Measurements from ENCODE around the gene SHD.
"Not testable (repeated sequence)": the region's sequence is repeated elsewhere in the genome, so short reads cannot be mapped to it uniquely, and the experiment has no call there.

Gene SHD

DNA sequence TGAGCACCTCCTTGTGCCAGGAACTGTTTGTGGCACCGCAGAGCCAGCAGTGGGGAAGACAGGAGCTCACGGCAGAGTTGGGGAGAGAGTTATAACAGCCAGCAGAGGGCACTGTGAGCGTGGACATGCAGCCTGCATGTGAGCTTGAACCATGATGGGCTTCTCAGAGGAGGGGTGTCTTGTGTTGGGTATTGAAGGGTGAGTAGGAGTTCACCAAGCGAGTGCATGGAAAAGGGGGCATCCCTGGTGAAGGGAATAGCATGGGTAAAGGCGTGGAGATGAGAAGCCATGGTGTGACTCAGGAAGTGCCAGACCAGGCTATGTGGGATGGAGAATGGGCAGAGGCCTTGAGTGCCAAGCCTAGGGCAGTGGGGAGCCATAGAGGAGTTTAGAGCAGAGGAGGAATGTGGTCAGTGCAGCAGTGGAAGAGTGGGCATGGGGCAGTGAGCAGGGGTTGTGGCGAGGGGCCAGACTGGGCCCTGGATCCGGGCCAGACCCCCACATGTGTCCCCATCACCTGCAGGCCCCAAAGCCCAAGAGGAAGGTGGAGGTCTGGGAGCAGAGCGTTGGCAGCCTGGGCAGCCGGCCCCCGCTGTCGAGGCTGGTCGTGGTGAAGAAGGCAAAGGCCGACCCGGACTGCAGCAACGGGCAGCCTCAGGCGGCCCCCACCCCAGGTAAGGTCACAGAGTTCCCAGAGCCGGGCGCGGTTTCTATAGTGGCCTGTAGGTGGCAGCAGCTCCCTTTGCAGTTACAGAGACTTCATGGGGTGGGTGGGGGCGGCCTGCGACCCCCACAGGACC, 11.8 kb upstream of the SHD start:
- DNase-seq (ENCODE audit: low spot score): peak; percentile 78

DNA sequence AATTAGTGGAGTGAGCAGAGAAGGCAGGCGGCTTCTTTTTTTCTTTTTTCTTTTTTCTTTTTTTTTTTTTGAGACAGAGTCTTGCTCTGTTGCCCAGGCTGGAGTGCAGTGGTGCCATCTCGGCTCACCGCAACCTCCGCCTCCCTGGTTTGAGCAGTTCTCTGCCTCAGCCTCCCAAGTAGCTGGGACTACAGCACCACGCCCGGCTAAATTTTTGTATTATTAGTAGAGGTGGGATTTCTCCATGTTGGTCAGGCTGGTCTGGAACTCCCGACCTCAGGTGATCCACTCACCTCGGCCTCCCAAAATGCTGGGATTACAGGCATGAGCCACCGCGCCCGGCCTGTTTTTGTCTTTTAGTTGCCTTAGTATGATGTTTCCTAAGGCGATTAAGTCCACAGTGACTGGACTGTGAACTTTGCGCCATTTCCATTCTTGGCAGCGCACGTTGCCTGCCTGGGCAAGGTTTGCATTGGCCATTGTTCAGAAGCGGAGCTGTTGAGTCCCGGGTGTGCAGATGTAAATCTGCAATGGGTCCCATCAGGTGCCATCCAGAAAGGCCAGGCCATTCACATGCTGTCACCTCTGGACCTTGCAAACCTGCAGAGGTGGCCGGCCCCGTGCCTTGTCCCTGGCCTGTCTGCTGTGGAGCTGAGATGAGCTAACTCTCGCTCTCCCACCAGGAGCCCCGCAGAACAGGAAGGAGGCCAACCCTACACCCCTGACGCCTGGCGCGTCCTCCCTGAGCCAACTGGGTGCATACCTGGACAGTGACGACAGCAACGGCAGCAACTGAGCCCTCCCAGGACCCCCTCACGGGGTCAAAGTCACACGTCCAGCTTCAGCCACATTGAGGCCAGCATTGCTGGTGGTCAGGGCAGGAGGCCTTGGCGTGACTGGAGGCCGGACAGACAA, 10.9 kb upstream of the SHD start:
- no peak for DNase-seq (ENCODE audit: low spot score)

DNA sequence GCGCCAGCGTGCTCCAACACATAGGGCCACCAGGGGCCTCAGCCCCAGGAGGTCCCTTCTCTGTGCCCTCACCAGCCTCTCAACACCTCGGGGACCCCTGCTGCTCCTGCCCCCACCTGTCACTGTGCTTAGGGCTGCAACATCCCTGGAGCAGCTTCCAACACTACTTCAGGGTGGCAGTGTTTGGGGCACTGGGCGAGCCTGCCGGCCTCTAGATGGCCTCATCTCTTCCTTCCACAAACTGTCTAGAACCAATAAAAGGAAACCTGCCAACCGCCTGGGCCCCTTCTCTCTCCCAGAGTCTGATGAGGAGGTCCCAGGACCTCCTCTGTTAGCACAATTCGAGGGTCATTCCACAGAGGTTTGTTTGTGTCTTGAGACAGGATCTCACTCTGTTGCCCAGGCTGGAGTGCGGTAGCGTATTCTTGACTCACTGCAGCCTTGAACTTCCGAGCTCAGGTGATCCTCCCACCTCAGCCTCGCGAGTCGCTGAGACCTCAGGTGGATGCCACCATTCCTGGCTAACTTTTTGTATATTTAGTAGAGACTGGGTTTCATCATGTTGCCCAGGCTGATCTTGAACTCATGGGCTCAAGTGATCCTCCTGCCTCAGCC, 10.1 kb upstream of the SHD start:
- no peak for DNase-seq (ENCODE audit: low spot score)

DNA sequence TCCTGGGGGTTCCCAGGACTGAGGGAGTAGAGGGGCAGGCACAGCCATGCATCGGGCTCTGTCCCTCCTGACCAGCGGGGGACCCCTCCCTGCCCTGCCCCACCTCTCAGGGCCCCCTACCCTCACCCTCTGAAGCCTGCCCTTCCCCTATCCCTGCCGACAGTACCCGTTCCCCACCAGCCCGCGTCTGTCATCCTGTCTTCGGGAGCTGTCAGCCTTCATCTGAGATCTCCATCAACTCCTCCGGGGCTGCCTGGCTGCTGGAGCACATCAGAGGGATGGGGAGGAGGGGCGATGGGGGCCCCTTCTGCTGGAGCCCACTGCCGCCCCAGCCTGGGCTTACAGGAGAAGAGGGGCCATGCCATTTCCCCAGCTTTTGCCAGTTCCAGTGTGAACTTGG, 6.2 kb upstream of the SHD start:
- DNase-seq (ENCODE audit: low spot score): no peak

DNA sequence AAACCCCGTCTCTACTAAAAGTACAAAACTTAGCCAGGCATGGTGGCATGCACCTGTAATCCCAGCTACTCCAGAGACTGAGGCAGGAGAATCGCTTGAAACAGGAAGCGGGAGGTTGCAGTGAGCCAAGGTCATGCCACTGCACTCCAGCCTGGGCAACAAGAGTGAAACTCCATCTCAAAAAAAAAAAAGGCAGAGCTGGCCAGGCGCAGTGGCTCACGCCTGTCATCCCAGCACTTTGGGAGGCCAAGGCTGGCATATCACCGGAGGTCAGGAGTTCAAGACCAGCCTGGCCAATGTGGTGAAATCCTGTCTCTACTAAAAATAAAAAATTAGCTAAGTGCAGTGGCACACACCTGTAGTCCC, 4.8 kb upstream of the SHD start:
- DNase-seq (ENCODE audit: low spot score): not testable (repeated sequence)

DNA sequence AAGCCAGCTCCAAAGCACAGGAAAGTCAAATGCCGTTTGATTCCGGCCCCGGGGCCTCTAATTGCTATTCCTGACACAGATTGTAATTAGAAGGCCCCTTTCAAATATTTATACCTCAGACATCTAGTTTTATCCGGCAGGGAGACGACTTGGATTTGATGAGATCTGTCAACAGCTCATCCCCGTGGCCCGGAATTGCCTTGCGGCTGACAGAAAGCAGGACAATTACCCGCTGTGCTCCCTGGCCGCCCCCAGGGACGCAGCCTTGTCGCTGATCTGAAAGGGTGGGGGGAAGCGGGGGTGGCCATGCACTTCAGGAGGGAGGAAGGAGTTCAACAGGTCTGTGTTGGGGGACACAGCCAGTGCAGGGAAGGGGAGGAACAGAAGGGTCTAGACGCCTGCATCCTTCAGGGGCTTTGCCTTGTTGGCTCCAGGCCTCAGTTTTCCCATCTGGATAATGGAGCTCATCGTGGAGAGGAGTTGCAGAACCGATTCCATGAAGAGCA, 1.8 kb upstream of the SHD start:
- DNase-seq (ENCODE audit: low spot score): no peak

DNA sequence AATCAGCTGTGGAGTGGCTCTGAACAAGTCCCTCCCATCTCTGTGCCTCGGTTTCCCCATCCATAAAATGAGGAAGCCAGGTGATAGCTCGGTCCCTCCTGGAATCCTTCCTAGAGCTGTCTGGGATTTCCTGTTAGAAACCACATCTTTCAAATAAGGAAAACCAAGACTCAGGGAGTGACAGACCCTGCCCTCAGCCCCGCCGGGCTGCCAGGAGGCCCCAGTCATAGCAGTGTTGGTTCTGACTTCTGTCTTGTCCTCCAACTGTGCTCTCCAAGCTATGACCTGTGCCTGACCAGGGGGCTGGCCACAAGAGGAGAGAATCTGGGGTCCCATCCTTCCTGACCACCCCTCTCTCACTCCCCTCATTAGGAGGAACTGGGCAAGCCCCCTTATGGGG, 1.1 kb upstream of the SHD start:
- no peak for DNase-seq (ENCODE audit: low spot score)

DNA sequence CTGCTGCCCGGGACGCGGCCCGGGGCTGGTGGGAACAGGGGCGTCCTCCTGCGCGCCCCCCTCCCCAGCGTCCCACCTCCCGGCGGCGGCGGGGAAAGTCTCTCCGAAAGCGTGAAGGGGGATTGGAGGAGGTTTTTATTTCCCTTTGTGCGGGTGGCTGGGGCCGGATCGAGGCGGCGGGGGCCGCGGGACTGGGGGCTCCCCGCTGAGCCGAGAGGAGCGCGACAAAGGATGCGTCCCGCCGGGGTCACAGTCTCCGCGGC, 132 bp downstream of the SHD start:
- no peak for DNase-seq (ENCODE audit: low spot score)

DNA sequence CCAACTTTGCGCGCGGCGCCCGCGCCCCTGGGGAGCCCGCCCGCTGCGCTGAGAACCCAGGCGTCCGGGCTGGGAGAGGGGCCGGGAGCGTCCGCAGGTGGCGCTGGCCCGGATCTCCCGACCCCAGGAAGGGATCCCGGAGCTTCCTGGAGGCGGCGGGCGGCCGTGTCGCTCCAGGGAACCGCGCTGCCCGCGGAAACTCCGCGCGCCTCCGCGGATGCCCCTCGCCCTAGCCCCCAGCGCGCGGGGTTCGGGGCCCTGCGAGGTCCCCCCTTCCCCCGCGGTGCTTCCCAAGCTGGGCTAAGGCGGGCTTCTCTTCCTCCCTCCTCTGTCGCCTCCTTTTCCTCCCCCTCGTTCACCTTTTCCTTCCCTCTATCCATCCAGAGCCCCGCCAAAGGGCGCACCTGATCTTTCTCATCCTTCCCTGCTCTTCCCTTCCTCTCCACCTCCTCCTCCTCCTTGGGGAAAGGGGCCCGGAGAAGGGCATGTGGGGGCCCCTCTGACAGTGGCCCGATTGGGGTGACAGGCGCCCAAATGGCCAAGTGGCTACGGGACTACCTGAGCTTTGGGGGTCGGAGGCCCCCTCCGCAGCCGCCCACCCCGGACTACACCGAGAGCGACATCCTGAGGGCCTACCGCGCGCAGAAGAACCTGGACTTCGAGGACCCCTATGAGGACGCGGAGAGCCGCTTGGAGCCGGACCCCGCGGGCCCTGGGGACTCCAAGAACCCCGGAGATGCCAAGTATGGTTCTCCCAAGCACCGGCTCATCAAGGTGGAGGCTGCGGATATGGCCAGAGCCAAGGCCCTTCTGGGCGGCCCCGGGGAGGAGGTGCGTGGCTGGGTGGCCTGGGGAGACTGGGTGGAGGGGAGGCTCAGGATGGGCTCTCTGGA, 710 bp downstream of the SHD start:
- no peak for DNase-seq (ENCODE audit: low spot score)

DNA sequence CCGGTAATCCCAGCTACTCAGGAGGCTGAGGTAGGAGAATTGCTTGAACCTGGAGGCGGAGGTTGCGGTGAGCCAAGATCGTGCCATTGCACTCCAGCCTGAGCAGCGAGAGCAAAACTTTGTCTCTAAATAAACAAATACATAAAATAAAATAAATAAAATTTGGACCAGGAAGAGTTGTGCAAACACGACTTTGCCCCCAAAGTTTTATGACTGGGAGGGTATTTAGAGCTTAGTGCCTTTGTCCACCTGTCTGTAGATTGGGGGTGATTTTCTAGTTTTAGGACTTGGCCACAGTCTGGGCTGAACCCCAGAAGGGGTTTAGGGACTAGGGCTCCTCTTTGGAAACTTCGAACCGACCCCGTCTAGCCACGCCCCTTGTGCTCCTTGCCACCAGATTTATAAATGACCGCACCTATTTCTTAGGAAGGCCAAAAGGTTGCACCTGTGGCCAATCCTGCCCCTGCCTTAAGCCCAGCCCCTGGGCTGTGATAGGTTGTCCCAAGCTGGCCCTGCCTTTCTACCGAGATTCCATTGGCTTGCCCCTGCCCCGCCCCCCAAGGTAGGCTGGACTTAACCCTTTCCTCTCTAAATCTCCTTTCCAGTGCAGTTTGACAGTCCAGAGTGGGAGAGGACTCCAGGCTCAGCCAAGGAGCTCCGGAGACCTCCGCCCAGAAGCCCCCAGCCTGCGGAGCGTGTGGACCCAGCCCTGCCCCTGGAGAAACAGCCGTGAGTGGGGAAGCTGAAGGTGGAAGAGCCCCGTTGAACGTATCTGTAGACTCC, 5.3 kb downstream of the SHD start:
- peak; percentile 78 for DNase-seq (ENCODE audit: low spot score)

DNA sequence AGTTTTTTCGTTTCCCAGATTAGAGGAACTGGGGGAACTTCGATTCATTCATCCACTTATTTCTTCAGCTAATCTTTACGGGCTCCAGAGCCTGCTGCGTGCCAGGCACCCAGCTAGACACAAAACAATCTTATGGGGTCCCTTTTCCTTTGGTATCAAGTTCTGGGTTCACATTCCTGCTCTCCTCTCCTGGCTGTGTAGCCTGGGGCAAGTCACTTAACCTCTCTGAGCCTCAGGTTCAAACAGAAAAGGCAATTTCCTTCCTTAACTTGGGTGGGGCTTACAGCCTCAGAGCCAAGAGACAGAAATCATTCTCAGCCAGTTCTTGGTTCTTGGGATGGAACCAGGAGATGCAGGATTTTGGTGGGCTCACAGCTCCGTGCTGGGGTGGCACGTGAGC, 5.9 kb downstream of the SHD start:
- no peak for DNase-seq (ENCODE audit: low spot score)

DNA sequence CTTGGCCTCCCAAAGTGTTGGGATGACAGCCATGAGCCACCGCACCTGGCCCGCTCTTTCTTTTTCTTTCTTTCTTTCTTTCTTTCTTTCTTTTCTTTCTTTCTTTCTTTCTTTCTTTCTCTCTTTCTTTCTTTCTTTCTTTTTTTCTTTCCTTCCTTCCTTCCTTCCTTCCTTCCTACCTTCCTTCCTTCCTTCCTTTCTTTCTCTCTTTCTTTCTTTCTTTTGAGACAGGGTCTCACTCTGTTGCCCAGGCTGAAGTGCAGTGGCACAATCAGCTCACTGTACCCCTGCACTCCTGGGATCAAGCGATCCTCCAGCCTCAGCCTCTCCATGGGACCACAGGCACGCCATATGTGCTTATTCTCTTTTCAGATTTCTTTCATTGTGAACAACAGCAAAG, 7.1 kb downstream of the SHD start:
- DNase-seq (ENCODE audit: low spot score): not testable (repeated sequence)

DNA sequence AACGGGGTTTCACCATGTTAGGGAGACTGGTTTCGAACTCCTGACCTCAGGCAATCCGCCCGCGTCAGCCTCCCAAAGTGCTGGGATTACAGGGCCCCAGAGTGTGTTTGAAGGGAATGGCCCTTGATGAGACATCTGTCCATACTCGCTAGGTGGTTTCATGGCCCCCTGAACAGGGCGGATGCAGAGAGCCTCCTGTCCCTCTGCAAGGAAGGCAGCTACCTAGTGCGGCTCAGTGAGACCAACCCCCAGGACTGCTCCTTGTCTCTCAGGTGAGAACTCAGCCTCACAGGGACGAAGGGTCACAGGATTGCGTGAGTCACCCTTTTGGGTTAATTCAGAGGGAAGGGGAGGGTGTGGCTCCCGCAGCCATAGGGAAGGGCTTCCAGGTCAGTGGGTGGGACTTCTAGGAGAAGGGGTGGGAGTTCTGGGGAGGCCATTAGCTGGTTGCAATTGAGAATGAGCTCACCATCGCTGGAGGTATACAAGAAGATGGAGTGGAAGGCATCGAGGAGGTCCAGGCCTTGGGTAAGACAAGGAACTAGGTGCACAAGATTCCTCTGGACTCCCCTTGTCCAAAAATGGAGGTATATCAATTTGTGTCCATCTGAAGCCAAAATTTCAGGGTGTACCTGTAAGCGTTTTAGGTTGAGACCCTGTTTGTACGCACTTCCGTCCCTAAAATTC, 9.2 kb downstream of the SHD start:
- no peak for DNase-seq (ENCODE audit: low spot score)

DNA sequence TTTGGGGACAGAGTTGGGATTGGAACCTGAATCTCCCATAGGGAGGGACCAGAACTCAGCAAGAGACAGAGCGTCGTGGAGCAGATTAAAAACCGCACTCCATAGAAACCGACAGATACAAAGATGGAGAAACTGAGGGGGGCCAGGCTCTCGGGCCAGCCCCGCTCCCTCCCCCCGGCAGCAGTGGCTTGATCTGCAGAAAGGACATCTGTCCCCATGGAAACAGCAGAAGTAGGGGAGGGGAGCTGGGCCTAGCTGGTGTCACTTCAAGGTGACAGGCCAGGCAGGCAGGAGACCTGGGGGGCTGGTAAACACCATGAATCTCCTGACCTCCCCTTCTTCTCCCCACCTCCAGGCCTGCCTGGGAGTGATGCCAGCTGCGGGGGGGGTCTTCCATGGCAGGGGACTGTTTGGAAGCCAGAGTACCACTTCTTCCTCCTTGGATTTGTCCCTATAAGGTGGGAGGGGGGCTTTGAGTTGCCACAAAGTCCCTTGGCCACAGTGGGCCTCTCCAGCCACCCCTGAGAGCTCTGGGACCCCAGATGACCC, 12.2 kb downstream of the SHD start:
- no peak for DNase-seq (ENCODE audit: low spot score)

DNA sequence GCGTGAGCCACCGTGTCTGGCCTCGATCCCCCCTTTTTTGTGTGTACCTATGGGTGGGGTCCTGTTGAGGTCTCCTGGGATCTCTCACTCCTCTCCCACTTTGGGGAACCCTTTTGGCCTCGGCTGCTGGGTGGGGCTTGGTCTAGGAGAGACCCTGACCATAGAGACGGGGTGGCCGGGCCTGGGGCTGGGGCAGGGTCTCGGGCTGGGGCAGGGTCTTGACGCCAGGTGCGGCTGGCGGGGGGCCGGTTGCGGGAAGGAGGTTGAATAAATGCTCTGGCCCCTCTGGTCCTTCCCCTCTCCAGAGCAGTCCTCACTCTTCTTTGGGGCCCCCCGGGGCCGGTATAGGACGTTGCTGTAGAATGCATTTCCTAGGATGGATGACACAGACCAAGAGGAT, 13.4 kb downstream of the SHD start:
- no peak for DNase-seq (ENCODE audit: low spot score)

DNA sequence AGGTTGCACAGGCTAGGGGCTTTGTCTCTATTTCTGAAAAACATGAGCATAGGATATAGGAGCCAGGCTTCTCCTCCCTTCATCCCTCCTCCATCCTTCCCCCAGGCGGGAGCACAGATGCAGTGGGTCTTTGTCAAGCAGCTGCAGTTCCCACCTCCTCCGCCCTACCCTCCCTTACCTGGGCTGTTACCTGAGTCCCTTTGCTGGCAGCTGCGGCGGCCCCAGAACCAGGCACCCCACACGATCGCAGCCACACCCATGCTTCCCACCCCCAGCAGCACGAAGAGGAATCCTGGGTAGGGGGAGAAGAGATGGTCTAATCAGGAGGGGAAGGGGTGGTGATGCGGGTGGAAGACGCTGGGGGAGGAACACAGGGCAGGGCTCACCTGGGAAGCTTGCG, 15.3 kb downstream of the SHD start:
- no peak for DNase-seq (ENCODE audit: low spot score)

DNA sequence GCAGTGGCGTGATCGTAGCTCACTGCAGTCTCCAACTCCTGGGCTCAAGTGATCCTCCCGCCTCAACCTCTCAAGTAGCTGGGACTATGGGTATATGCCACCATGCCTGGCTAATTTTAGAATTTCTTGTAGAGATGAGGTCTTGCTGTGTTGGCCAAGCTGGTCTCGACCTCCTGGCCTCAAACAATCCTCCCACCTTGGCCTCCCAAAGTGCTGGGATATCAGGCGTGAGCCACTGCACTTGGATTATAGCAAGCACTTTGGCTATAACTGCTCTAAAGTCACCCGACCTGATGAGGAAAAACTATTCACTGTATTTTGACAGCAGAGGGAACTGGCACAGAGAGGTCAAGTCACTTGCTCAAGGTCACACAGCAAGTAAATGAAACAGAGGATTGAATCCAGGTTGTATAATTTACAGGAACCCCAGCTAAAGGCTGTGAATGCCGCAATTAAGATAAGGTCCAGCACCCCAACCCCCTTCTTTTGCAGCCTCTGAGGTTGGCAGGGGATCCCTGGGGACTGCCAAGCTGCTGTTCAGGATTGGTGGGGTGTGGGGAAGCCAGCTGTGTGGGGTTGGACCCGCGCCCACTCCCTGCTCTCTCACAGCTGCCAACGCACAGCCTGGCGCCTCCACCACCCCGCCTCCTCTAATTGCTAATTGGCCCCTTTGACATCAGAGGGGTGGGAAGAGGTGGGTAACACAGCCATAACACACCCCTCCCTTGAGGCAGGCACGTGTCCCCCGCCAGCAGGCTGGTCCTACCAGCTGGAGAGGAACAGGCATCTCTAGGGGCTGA, 17.1 kb downstream of the SHD start:
- no peak for DNase-seq (ENCODE audit: low spot score)

DNA sequence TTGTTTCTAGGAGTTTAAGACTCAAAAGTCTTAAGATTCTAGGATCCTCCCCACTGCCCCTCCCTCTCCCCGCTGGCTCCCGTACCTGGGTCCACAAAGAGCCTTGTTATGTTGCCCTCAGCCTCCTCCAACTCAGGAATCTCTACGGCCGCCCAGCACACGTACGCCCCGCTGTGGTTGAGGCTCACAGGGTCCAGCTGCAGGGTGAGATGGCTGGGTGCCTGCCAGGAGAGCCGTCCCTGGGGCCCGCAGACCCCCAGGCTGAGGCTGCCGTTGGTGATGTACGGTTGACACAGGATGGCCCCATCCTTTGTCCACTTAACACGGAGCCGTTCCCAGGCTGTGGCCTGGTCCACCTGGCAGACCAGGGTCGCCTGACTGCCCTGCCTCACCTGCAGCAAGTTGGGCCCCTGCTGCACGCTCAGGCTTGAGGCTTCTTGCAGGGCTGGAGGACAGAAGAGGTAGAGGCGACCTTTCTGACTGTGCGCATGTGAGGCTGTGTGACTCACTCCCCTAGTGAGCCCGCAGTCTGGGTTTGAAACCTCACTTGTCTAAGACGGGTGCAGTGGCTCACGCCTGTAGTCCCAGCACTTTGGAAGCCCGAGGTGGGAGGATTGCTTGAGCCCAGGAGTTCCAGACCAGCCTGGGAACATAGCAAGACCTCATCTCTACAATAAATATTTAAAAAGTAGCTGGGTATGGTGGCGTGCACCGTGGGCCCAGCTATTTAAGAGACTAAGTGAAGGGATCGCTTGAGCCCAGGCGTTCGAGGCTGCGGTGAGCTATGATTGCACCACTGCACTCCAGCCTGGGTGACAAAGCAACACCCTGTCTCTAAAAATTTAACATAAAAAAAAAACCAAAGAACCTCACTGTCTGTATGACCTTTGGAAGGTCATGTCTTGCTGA, 19.1 kb downstream of the SHD start:
- DNase-seq (ENCODE audit: low spot score): no peak
